K562 (cell line): Measurements from ENCODE around the gene CENPA. TPM values are rescaled to one million over a fixed set of nuclear protein-coding genes. Genes with fewer than 3 reads are reported as not detected.

Experiments used
- E2F6 ChIP-seq, 2 experiments: IDR thresholded peaks; 2 replicates each; pipeline ENCODE4 v1.6.1; 2011; ENCODE audit warnings: borderline replicate concordance in 1 of 2, control low read depth in 1 of 2, low read depth in 1 of 2, low read length in 1 of 2, mild to moderate bottlenecking in 1 of 2, mixed read lengths in 1 of 2, moderate library complexity in 1 of 2; ENCODE audit not compliant: insufficient read depth in 1 of 2, insufficient read length in 1 of 2, poor library complexity in 1 of 2, severe bottlenecking in 1 of 2; ENCODE audit errors: extremely low read depth in 1 of 2
- HINFP ChIP-seq: fragments of 450-650 bp; conservative IDR thresholded peaks from 2 replicates; pipeline ENCODE4 v1.6.1; 2016; ENCODE audit warnings: missing genetic modification characterization, low read depth, mild to moderate bottlenecking, control low read depth, missing compliant biosample characterization
- HNRNPL ChIP-seq: fragments of 200-400 bp; formaldehyde crosslinking; IDR thresholded peaks from 2 replicates; pipeline ENCODE4 v1.6.1; 2017; ENCODE audit warnings: low read depth, mild to moderate bottlenecking, low read length
- NFXL1 ChIP-seq: fragments of 450-650 bp; formaldehyde crosslinking; IDR thresholded peaks from 2 replicates; pipeline ENCODE4 v1.4.0; 2021; ENCODE audit warnings: mild to moderate bottlenecking
- ZBTB7A ChIP-seq: IDR thresholded peaks from 2 replicates; pipeline ENCODE4 v1.6.1; 2011; ENCODE audit warnings: low read depth, mild to moderate bottlenecking, low read length, moderate library complexity, borderline replicate concordance; ENCODE audit not compliant: control insufficient read depth
- ZNF263 ChIP-seq: sonication (generic); formaldehyde crosslinking; IDR thresholded peaks from 2 replicates; pipeline ENCODE4 v1.8.0; 2022; ENCODE audit warnings: mild to moderate bottlenecking, missing genetic modification reagents, borderline replicate concordance
- ZNF717 ChIP-seq: fragments of 250-450 bp; sonication (Bioruptor Pico); IDR thresholded peaks from 2 replicates; pipeline ENCODE4 v1.5.0; 2021
- polyA plus RNA-seq, 8 experiments: library from polyadenylated mRNA; depleted of rRNA in 4 of 8; stranded (reverse) in 5 of 8; unstranded in 3 of 8; fragments of >200 nt; fragmentation: Nextera tagmentation in 2 of 8; fragmentation: Illumina TruSeq in 1 of 8; extraction: Ambion mirVana in 2 of 8; extraction: Trizol in 1 of 8; gene quantifications; 2 replicates each; pipeline versions ENCODE4 v1.2.1 to v1.2.3, GENCODE V29; 2011 to 2014; ENCODE audit warnings: inconsistent platforms in 1 of 8, missing spikeins in 1 of 8
- total RNA-seq, 7 experiments: library from RNA; depleted of rRNA in 6 of 7; stranded (reverse); fragments of >200 nt in 6 of 7; fragmentation: Illumina TruSeq in 2 of 7; extraction: Trizol in 2 of 7; gene quantifications; 2 replicates each; pipeline versions ENCODE4 v1.2.1 to v1.2.3, GENCODE V29; 2011 to 2021; ENCODE audit warnings: low replicate concordance in 1 of 7
- TF ChIP-seq, protein P1 (sequence below): IDR thresholded peaks from 2 replicates; pipeline ENCODE4 v1.6.1; 2014; ENCODE audit warnings: antibody characterized with exemption
- TF ChIP-seq, protein P2 (sequence below), 2 experiments: fragments of 450-650 bp; IDR thresholded peaks; 2 replicates each; pipeline ENCODE4 v1.6.1; 2016

CENPA gene
- total and polyA plus RNA-seq, 9 of the 15 experiments (the other 6 are each of a cell fraction or from before 2014, with no cell fraction given), result 11.3 to 61.7 (median 44.7) TPM

GRCh38 chr2:26786207-26787028 is 562 bp downstream of the CENPA start (continued):
- TF ChIP-seq, protein P1, sequence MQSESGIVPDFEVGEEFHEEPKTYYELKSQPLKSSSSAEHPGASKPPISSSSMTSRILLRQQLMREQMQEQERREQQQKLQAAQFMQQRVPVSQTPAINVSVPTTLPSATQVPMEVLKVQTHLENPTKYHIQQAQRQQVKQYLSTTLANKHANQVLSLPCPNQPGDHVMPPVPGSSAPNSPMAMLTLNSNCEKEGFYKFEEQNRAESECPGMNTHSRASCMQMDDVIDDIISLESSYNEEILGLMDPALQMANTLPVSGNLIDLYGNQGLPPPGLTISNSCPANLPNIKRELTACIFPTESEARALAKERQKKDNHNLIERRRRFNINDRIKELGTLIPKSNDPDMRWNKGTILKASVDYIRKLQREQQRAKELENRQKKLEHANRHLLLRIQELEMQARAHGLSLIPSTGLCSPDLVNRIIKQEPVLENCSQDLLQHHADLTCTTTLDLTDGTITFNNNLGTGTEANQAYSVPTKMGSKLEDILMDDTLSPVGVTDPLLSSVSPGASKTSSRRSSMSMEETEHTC, result no peak
- TF ChIP-seq NFXL1, result no peak
- TF ChIP-seq, protein P2, sequence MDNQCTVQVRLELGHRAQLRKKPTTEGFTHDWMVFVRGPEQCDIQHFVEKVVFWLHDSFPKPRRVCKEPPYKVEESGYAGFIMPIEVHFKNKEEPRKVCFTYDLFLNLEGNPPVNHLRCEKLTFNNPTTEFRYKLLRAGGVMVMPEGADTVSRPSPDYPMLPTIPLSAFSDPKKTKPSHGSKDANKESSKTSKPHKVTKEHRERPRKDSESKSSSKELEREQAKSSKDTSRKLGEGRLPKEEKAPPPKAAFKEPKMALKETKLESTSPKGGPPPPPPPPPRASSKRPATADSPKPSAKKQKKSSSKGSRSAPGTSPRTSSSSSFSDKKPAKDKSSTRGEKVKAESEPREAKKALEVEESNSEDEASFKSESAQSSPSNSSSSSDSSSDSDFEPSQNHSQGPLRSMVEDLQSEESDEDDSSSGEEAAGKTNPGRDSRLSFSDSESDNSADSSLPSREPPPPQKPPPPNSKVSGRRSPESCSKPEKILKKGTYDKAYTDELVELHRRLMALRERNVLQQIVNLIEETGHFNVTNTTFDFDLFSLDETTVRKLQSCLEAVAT (IDR thresholded peaks at IDR 0.05), result 0 out of 4 replicates have a peak, but pooled peaks of 1 of the 2 experiments have one; percentile 13
- peak; percentile 88; the same call in 1 of the 2 replicates for TF ChIP-seq ZBTB7A
- peak in 1 of 2 experiments; percentile 59 for TF ChIP-seq E2F6 (IDR thresholded peaks at IDR 0.05; ENCODE audit: borderline replicate concordance in 1 of 2, extremely low read depth in 1 of 2, insufficient read depth in 1 of 2, insufficient read length in 1 of 2, low read depth in 1 of 2, low read length in 1 of 2, poor library complexity in 1 of 2, severe bottlenecking in 1 of 2)
- TF ChIP-seq HINFP (tag), result no peak
- TF ChIP-seq ZNF717 (CRISPR knock-in tag), result no peak
- TF ChIP-seq ZNF263 (CRISPR knock-in tag), result peak; percentile 21; the same call in 1 of the 2 replicates
- TF ChIP-seq HNRNPL, result 0 out of 2 replicates have a peak, but pooled peaks have one; percentile 35
